ENCODE results near the gene MELTF.

- no peak for TF ChIP-seq CTCF (IDR thresholded peaks at IDR 0.05)
- no peak for TF ChIP-seq POLR2A (IDR thresholded peaks at IDR 0.05)
Measured at GRCh38 chr3:196985298-196985697, 44.3 kb downstream of the MELTF start.

Measured in right lobe of liver (tissue), 4 donors.